Endometrial microvascular endothelial cells (primary cell): ENCODE measurements around the gene KRTAP10-8. TPM values are rescaled to one million over a fixed set of nuclear protein-coding genes. Genes with fewer than 3 reads are reported as not detected.
"Not testable (repeated sequence)": the region's sequence is repeated elsewhere in the genome, so short reads cannot be mapped to it uniquely, and the experiment has no call there.

ENCODE experiments used
- in situ Hi-C: cut with HindIII; loops from 2 replicates; pipeline ENCODE4 v1.10.0; 2017; ENCODE audit warnings: low sequenced_read_pairs, low pct_unique_long_range_greater_than_20kb; ENCODE audit errors: inconsistent ontology term
- total RNA-seq: library from RNA; depleted of rRNA; stranded (reverse); fragments of >200 nt; gene quantifications from one replicate; pipeline ENCODE4 v1.2.3, GENCODE V29; 2015; ENCODE audit errors: inconsistent ontology term

KRTAP10-8 gene
- total RNA-seq, 1 donor from 2014 or later = not detected

DNA sequence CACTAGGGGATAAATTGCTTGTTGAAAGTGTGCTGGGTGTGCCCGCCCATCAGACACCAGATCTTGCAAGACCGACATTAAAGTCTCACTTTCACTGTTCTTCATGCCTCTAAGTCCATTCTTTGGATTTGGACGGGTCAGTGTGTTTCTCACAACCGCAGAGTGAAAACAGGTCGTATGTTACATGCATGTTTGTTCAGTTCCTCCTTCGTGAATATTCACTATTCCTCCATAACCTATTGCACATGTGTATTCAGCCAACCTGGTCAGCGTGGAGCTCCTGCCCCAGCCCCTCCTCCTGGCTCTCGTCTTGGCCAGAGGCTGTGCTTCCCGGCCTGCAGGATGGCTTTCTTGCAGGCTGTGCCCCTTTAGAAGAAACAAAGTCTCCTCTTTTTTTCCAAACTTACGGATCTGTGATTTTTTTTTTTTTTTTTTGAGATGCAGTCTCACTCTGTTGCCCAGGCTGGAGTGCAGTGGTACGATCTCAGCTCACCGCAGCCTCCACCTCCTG lies 17.4 kb upstream of the KRTAP10-8 start:
- in situ Hi-C loops = no loop called here

DNA sequence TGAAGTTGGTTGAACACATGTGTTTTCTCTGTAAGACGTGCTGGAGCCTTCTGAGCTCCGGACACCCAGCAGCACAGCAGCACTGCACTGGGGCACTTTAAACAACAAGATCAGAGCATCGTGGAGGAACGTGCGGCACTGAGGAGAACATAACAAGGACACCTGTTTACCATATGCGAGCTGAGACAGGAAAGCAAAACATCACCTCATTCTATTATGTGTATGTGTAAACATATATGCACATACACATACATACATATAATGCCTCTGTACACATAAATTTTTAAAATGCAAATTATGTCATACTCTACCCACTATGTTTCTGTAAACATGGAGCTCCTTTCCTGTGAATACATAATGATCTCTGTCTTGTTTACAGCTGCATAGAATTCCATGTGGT lies 16.4 kb upstream of the KRTAP10-8 start:
- in situ Hi-C loops = no loop called here

DNA sequence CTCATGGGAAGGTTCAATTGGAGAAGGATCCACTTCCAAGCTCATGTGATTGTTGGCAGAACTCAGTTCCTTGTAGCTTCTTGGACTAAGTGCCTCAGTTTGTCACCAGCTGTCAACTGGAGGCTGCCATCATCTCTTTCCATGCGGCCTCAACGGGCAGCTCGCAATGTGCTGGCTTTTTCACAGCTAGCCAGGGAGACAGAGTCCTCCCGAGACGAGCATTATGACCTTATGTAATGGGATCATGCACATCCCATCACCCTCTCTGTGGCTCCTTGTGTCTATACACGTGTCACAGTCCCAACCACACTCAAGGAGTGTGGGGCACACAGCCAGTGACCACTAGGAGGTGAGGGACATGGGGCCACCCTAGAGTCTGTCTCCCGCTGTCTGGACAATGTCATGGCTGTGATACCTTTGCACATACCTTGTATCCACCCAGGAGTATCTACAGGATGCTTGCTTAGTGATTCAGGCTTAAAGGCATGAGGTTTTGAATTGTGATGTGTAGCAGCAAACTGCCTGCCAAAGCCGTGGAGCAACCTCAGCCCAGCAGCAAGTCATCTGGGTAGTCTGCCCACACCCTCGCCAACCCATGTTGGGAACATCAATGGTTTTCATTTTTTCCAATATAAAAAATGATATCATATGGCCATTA lies 15.7 kb upstream of the KRTAP10-8 start:
- in situ Hi-C loops = no loop called here

DNA sequence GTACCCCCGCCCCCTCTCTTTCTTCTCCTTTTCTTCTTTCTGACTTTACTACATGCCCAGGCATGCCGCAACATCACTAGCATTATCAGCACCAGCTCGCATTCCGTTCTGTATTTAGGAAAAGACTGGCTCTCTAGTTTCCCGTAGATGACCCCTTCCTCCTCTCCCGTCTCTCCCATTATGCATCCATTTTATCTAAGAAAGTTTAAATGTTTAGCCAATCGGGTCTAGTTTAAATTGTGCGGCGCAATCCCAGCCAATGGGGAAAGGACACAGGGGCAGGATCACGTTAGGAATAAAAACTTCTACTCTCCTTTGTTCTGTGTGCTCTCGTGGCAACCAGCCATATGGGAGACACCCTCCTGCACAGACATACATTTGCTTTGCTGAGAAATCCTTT lies 13.8 kb upstream of the KRTAP10-8 start:
- in situ Hi-C loops = no loop called here

DNA sequence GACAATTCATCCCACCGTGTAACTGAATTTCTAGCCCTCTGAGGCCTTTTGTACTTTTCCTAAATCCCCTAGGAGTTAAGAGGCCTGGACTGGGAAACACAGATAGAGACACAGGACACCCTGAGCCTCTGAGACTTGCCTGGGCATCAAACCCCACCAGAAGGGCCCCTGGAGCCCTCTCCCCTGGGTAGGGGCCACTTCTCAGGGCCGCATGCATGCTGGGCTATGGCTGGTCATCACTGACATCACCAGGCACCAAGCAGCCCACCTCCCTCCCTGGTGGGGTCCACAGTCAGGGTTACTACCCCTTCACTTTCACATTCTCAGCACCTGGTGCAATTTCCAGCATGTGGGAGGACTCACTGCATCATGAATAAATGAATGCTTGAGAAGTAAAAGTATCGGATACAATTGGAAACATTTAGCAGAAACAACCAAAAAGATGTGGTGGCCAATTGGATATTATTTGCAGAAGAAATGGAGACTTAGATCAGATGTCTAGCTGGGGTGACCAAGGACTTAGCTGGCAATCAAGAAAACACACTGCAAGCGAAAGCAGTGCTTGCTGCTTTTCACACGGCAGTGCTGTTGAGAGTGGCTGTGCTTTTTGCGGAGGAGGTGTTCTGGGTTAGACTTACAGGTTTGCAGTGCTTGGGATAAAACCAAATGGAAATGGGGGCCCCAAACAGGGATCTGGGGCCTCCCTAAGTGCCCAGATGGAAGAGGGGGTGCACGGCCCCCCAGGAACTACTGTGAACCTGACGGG lies 12.4 kb upstream of the KRTAP10-8 start:
- in situ Hi-C loops = no loop called here

DNA sequence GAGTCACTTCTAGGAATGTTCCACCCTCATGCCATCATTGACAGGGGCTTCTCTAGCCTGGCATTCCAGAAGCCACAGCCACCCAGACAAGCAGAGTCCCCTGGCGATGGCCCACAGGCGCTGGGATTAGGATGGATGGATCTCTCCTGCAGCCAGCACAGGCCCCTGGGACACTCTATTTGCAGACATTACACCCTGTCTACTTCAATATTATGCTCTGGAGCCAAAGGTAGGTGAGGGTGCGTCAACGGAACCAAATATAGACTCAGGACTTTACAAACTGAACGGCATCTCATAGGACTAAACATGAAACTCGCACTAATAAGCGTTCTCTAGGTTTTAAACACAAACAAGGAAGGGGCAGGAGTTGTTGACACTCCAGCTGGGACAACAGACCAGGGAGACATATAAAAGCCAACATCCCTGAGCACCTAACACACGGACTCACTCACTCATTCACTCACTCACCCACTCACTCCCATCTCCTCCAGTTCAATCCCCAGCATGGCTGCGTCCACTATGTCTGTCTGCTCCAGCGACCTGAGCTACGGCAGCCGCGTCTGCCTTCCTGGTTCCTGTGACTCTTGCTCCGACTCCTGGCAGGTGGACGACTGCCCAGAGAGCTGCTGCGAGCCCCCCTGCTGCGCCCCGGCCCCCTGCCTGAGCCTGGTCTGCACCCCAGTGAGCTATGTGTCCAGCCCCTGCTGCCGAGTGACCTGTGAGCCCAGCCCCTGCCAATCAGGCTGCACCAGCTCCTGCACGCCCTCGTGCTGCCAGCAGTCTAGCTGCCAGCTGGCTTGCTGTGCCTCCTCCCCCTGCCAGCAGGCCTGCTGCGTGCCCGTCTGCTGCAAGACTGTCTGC lies 11.5 kb upstream of the KRTAP10-8 start, which contains the start of gene KRTAP10-7:
Gene KRTAP10-7, plus strand, starts transcription at position 480 of the 861 bp plus-strand sequence. Its CDS starts 25 bp downstream, at position 505.
- in situ Hi-C loops = not testable (repeated sequence)

DNA sequence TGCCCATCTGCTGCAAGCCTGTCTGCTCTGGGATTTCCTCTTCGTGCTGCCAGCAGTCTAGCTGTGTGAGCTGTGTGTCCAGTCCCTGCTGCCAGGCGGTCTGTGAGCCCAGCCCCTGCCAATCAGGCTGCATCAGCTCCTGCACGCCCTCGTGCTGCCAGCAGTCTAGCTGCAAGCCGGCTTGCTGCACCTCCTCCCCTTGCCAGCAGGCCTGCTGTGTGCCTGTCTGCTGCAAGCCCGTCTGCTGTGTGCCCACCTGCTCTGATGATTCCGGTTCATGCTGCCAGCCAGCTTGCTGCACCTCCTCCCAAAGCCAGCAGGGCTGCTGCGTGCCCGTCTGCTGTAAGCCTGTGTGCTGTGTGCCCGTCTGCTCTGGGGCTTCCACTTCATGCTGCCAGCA lies 10.8 kb upstream of the KRTAP10-8 start:
- in situ Hi-C loops = not testable (repeated sequence)

DNA sequence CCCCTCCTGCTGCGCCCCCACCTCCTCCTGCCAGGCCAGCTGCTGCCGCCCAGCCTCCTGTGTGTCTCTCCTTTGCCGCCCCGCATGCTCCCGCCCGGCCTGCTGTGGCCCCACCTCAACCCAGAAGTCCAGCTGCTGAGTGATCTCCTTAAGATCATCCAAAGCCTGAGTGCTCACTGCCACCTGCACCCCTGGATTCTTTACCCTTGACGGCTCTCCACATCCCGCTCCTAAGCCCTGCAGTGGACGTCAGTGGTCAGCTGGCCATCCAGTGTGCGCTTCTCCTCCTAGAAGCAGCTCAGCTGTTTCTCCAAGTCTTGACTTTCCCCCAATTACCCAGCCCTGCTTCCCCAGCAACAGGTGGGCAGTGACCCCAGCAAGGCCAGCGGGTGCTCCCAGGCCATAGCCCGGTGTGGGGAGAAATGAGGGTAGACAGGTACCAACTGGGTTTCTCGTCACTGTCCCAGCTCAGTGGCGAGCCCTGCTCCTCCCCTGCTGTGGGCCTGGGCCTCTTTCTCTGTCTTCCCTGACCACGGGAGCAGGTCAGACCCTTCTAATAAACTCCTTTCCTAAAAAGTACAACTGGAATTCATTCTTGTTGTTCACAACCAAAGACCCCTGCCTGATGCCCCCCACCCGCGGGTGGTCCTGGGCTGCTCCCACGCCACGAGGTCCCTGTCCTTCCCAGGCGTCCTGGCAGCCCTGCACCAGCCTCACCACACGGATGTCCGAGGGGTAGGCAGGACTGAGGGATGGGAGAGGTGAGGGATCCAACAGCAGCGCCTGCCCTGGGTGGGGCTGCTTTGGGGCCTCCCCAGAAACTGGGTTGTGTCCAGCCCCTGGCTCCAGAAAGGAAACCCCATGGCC lies 10.1 kb upstream of the KRTAP10-8 start:
- in situ Hi-C loops = no loop called here

DNA sequence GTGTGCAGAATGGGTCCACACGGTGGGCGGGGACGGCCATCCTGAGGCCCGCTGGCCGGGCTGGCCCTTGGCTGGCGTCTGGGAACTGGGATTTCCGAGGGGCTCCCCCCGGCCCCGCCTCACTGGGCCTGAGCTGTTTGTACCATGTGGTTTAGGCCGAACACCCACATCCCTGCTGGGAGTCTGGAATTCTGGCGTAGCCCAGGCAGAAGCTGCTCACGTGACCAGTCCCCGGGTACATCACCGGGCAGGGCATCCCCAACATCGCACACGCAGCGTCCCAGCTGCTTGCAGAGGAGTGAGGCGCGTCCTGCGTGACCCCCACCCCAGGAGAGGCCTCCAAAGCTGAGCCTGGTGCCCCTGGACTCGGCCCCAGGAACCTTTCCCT lies 9.4 kb upstream of the KRTAP10-8 start:
- in situ Hi-C loops = no loop called here

DNA sequence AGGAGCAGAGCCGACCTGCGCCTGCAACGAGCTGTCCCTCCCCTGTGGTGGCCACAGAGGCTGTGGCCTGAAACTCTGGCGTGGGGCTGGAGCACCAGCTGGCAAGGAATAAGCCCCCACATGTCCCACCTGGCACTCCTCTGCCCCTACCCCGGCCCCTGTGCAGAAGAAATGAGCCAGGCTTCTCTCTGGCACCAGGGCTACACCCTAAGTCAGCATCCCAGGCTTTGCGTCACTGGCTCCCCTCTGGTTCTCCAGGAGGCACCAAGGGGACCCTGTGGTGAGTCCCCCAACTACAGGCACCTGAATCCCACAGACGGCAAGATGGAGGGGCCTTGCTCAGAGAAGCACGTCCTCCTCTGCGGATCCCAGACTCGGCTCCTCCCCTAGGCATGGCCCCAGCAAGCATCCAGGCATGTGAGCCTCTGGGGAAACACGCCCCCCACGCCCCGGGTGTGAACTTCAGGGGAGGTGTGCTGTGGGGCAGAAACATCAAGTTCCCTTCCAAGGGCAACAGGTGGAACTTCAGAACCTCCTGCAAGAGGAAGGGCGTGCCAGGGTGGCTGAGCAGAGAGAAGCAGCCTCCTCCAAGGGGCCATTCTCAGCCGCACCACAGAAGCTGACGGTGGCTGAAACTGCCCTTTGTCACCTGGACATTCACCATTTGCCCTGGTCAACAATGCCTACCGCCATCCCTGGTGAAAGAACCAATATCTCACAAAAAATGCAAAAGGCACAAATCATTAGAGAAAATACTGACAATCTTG lies 8.6 kb upstream of the KRTAP10-8 start:
- in situ Hi-C loops = no loop called here

DNA sequence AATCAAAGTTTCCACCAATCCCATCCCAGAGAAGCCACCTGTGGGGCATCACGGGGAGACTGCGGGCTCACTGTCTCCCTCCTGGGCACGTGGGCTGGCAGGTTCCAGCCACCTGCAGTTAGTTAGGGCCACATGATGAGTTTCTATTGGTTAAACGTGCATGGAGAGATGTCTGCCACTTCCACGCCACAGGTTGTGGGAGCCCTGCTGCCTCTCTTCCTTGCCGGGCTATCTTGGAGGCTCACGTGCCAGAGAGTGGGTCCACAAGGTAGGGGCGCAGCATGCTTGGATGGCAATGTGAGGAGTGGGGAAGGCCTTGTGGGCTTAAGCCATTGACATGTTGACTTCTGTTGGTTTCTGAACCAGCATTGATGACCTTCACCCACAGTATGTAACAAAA lies 8.0 kb upstream of the KRTAP10-8 start:
- in situ Hi-C loops = no loop called here

DNA sequence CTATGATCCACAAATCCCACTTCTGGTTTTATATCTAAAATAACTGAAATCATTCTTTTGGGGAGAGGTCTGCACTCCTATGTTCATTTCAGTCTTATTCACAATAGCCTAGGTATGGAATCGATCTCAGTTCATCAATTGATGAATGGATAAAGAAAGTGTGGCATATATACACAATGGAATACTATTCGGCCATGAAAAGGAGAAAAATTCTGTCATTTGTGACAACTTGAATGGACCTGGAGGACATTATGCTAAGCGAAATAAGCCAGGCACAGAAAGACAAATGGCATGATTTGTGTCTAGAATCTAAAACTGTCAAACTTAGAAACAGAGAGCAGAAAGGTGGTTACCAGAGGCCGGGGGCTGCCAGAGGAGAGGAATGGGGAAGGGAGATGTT lies 5.4 kb upstream of the KRTAP10-8 start:
- in situ Hi-C loops = no loop called here

DNA sequence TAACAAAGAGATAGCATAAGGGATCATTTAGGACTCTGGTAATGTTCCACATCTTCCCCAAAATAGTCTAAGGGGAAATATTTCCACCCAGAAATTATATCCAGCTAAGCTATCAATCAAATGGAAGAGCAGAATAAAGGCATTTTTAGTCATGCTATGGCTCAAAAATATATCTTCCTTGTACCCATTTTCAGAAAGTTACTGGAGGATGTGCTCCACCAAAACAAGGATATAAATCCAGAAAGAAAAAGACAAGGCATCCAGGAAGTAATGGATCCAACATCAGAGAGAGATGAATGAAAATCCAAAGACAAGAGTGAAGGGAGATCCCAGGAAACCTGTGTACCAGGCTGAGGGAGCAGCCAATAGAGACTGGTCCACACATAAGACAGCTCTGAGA lies 2.7 kb upstream of the KRTAP10-8 start:
- in situ Hi-C loops = no loop called here

DNA sequence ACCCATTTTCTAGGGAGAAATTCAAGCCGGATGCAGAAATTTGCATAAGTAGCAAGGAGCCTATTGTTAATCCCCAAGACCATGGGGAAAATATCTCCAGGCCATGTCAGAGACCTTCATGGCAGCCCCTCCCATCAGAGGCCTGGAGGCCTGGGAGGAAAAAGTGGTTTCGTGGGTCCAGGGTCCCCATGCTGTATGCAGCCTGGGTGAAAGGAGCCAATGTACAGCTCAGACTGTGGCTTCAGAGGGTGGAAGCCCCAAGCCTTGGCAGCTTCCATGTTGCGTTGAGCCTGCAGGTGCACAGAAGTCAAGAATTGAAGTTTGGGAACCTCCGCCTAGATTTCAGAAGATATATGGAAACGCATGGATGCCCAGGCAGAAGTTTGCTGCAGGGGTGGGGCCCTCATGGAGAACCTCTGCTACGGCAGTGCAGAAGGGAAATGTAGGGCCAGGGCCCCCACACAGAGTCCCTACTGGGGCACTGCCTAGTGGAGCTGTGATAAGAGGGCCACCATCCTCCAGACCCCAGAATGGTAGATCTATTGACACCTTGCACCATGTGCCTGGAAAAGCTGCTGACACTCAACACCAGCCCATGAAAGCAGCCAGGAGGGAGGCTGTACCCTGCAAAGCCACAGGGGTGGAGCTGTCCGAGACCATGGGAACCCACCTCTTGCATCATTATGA lies 1.6 kb upstream of the KRTAP10-8 start:
- in situ Hi-C loops = not testable (repeated sequence)

DNA sequence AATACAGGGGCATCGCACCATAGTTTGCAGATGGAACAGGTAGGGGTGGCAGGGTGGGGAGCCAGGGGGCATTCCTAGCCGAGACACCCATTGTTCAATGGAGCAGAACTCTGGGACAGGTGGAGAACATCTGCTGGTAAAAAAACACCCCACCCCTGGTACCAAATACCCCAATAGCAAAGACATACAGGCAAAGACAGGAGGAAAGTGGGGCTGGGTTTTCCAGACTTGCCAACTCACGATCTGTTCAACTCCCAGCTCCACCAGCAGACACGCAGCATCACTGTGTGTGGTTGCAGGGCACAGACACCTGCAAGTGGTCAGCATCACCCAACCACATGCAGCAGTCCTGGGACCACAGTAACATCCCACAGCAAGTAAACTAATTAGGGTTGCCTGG lies 328 bp upstream of the KRTAP10-8 start:
- in situ Hi-C loops = no loop called here

DNA sequence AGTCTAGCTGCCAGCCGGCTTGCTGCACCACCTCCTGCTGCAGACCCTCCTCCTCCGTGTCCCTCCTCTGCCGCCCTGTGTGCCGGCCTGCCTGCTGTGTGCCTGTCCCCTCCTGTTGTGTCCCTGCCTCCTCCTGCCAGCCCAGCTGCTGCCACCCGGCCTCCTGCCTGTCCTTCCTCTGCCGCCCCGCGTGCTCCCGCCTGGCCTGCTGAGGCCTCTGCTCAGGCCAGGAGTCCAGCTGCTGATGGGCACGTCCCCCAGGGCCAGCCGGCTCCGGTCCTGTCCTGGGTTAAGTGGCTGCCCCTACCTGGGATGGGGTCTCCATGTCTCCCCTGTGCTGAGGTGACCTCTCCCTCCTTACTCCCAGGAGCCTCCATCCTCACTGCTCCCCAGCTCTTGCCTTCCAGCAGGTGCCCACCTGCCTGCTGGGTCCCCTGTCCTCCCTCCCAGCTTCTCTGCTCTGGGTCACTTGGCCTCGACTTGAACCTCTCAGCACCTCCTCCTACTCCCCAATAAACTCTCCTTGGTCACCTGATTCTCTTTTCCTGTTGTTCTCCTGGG lies 870 bp downstream of the KRTAP10-8 start:
- in situ Hi-C loops = no loop called here
